Muscle layer of colon (tissue), 2 donors: ENCODE data around the gene EDA.

ENCODE experiments used
- H3K27ac ChIP-seq: one replicate; pipeline ENCODE4 v1.7.0; 2013; ENCODE audit warnings: low read depth, mild to moderate bottlenecking, low read length, moderate library complexity
- H3K27me3 ChIP-seq, 2 donors: one replicate each; pipeline ENCODE4 v1.7.0; 2013; ENCODE audit warnings: low read length in 2 of 2, mild to moderate bottlenecking in 2 of 2; ENCODE audit not compliant: insufficient read depth in 2 of 2, control insufficient read depth in 1 of 2
- H3K36me3 ChIP-seq: one replicate; pipeline ENCODE4 v1.7.0; 2013; ENCODE audit warnings: mild to moderate bottlenecking, low read length; ENCODE audit not compliant: insufficient read depth
- H3K4me1 ChIP-seq: one replicate; pipeline ENCODE4 v1.7.0; 2013; ENCODE audit warnings: mild to moderate bottlenecking, low read length; ENCODE audit not compliant: insufficient read depth
- H3K4me3 ChIP-seq, 2 donors: one replicate each; pipeline ENCODE4 v1.7.0; 2013; ENCODE audit warnings: low read length in 2 of 2, low read depth in 1 of 2, mild to moderate bottlenecking in 1 of 2, moderate library complexity in 1 of 2
- H3K9ac ChIP-seq: one replicate; pipeline ENCODE4 v1.7.0; 2013; ENCODE audit warnings: low read length
- H3K9me3 ChIP-seq: one replicate; pipeline ENCODE4 v1.7.0; 2013; ENCODE audit warnings: mild to moderate bottlenecking, low read length
- donor health status: abdominal sarcoma.
- donor health status: Adenocarcinoma of cecum.

The EDA gene

GRCh38 chrX:69746051-69746450 is 130.1 kb downstream of the EDA start:
- Histone ChIP-seq H3K4me1 (no peaks in the 10 kb centered on the region), H3K9ac (no peak overlapping the region), H3K27ac (no peak overlapping the region), H3K27me3 (no peaks in the 10 kb centered on the region), H3K36me3 (no peaks in the 10 kb centered on the region), H3K4me3 (no peak overlapping the region), H3K9me3 (no peaks in the 10 kb centered on the region)

- H3K27me3 ChIP-seq, result no peaks in the 10 kb centered on the region
- H3K9ac ChIP-seq, result no peak overlapping the region
- H3K4me3 ChIP-seq, result no peak overlapping the region
- H3K27ac ChIP-seq, result no peak overlapping the region
- H3K4me1 ChIP-seq, result no peaks in the 10 kb centered on the region
- no peaks in the 10 kb centered on the region for H3K36me3 ChIP-seq
- H3K9me3 ChIP-seq, result no peaks in the 10 kb centered on the region
Observed at GRCh38 chrX:69748055-69748454, 132.1 kb downstream of the EDA start.

- Histone ChIP-seq H3K4me1 (no peaks in the 10 kb centered on the region), H3K9ac (no peak overlapping the region), H3K27ac (no peak overlapping the region), H3K36me3 (no peaks in the 10 kb centered on the region), H3K9me3 (no peaks in the 10 kb centered on the region), H3K27me3 (no peaks in the 10 kb centered on the region), H3K4me3 (no peak overlapping the region)
Observed at GRCh38 chrX:69759921-69760625, 144.2 kb downstream of the EDA start.

- Histone ChIP-seq H3K27ac (no peak overlapping the region), H3K27me3 (no peaks in the 10 kb centered on the region), H3K4me1 (no peaks in the 10 kb centered on the region), H3K9ac (no peak overlapping the region), H3K4me3 (no peak overlapping the region), H3K36me3 (no peaks in the 10 kb centered on the region), H3K9me3 (no peaks in the 10 kb centered on the region)
Observed at GRCh38 chrX:69761633-69762032, 145.7 kb downstream of the EDA start.

- H3K9ac ChIP-seq, result no peak overlapping the region
- no peak overlapping the region for H3K4me3 ChIP-seq
- H3K9me3 ChIP-seq, result no peaks in the 10 kb centered on the region
- H3K36me3 ChIP-seq, result no peaks in the 10 kb centered on the region
- H3K27ac ChIP-seq, result no peak overlapping the region
- H3K27me3 ChIP-seq, result no peaks in the 10 kb centered on the region
- H3K4me1 ChIP-seq, result no peaks in the 10 kb centered on the region
Observed at GRCh38 chrX:69762340-69762739, 146.4 kb downstream of the EDA start.

GRCh38 chrX:69793260-69793935 is 177.5 kb downstream of the EDA start:
- Histone ChIP-seq H3K4me1 (no peaks in the 10 kb centered on the region), H3K4me3 (no peak overlapping the region), H3K27me3 (peaks cover 0 to 5% of the 10 kb centered on the region in 2 donors), H3K27ac (no peak overlapping the region), H3K9ac (no peak overlapping the region), H3K9me3 (no peaks in the 10 kb centered on the region), H3K36me3 (no peaks in the 10 kb centered on the region)

GRCh38 chrX:69795702-69796101 is 179.8 kb downstream of the EDA start:
- Histone ChIP-seq H3K9me3 (no peaks in the 10 kb centered on the region), H3K36me3 (no peaks in the 10 kb centered on the region), H3K27me3 (peaks cover 0 to 5% of the 10 kb centered on the region in 2 donors), H3K9ac (no peak overlapping the region), H3K4me1 (no peaks in the 10 kb centered on the region), H3K27ac (no peak overlapping the region), H3K4me3 (no peak overlapping the region)

- no peak overlapping the region for H3K4me3 ChIP-seq
- no peaks in the 10 kb centered on the region for H3K27me3 ChIP-seq
Observed at GRCh38 chrX:69807400-69807799, 191.5 kb downstream of the EDA start.

GRCh38 chrX:69808375-69808774 is 192.5 kb downstream of the EDA start:
- Histone ChIP-seq H3K4me3 (no peak overlapping the region), H3K27me3 (no peaks in the 10 kb centered on the region), H3K36me3 (no peaks in the 10 kb centered on the region), H3K4me1 (no peaks in the 10 kb centered on the region), H3K9me3 (no peaks in the 10 kb centered on the region), H3K27ac (no peak overlapping the region), H3K9ac (no peak overlapping the region)

More at GRCh38 chrX:69807400-69807799, 191.5 kb downstream of the EDA start:
- no peaks in the 10 kb centered on the region for H3K4me1 ChIP-seq
- no peaks in the 10 kb centered on the region for H3K36me3 ChIP-seq
- H3K9me3 ChIP-seq, result no peaks in the 10 kb centered on the region
- H3K27ac ChIP-seq, result no peak overlapping the region
- no peak overlapping the region for H3K9ac ChIP-seq

- Histone ChIP-seq H3K4me1 (no peaks in the 10 kb centered on the region), H3K9ac (no peak overlapping the region), H3K4me3 (no peak overlapping the region), H3K36me3 (no peaks in the 10 kb centered on the region), H3K27me3 (no peaks in the 10 kb centered on the region), H3K27ac (no peak overlapping the region), H3K9me3 (no peaks in the 10 kb centered on the region)
Observed at GRCh38 chrX:69813677-69814076, 197.8 kb downstream of the EDA start.

- no peaks in the 10 kb centered on the region for H3K4me1 ChIP-seq
- H3K4me3 ChIP-seq, result no peak overlapping the region
- no peaks in the 10 kb centered on the region for H3K36me3 ChIP-seq
- no peak overlapping the region for H3K27ac ChIP-seq
- H3K9me3 ChIP-seq, result no peaks in the 10 kb centered on the region
- H3K9ac ChIP-seq, result no peak overlapping the region
- no peaks in the 10 kb centered on the region for H3K27me3 ChIP-seq
Observed at GRCh38 chrX:69815063-69815462, 199.2 kb downstream of the EDA start.

GRCh38 chrX:69815519-69815918 is 199.6 kb downstream of the EDA start:
- H3K4me1 ChIP-seq, result no peaks in the 10 kb centered on the region
- H3K27ac ChIP-seq, result no peak overlapping the region
- H3K36me3 ChIP-seq, result no peaks in the 10 kb centered on the region
- no peak overlapping the region for H3K4me3 ChIP-seq
- H3K9ac ChIP-seq, result no peak overlapping the region
- H3K9me3 ChIP-seq, result no peaks in the 10 kb centered on the region
- H3K27me3 ChIP-seq, result no peaks in the 10 kb centered on the region
